A549 (cell line): ENCODE results near the gene CTAGE6.
"Not testable (repeated sequence)": the region's sequence is repeated elsewhere in the genome, so short reads cannot be mapped to it uniquely, and the experiment has no call there.

Source experiments
- CEBPB ChIP-seq, 2 experiments: fragments of >200 bp in 1 of 2; sonication (Bioruptor Twin) in 1 of 2; formaldehyde crosslinking in 1 of 2; IDR thresholded peaks; 2 replicates each; pipeline ENCODE4 v1.6.1; 2012 to 2016
- CHD2 ChIP-seq: fragments of 150-350 bp; IDR thresholded peaks from 2 replicates; pipeline ENCODE4 v1.6.1; 2014; ENCODE audit warnings: low read length; ENCODE audit not compliant: partially characterized antibody
- EP300 ChIP-seq, 2 experiments: fragments of >200 bp; sonication (Bioruptor Twin); formaldehyde crosslinking; IDR thresholded peaks; 2 replicates in 1 of 2; 3 replicates in 1 of 2; pipeline ENCODE4 v1.6.1; 2016 to 2017
- JUNB ChIP-seq: fragments of >200 bp; sonication (Bioruptor Twin); formaldehyde crosslinking; IDR thresholded peaks from 2 replicates; pipeline ENCODE4 v1.6.1; 2016
- POLR2A ChIP-seq: IDR thresholded peaks from 2 replicates; pipeline ENCODE4 v1.6.1; 2012; ENCODE audit warnings: mild to moderate bottlenecking, low read length
- RAD21 ChIP-seq, 2 experiments: fragments of >200 bp in 1 of 2; sonication (Bioruptor Twin) in 1 of 2; formaldehyde crosslinking in 1 of 2; IDR thresholded peaks in 1 of 2; conservative IDR thresholded peaks in 1 of 2; 2 replicates in 1 of 2; 3 replicates in 1 of 2; pipeline ENCODE4 v1.6.1; 2012 to 2018; ENCODE audit warnings: inconsistent platforms in 1 of 2
- SMC3 ChIP-seq: fragments of >200 bp; sonication (Bioruptor Twin); formaldehyde crosslinking; IDR thresholded peaks from 3 replicates; pipeline ENCODE4 v1.6.1; 2018; ENCODE audit warnings: inconsistent platforms
- ZC3H11A ChIP-seq: fragments of 450-650 bp; IDR thresholded peaks from 2 replicates; pipeline ENCODE4 v1.6.1; 2014; ENCODE audit warnings: antibody characterized with exemption, mild to moderate bottlenecking
- TF ChIP-seq, protein P1 (sequence below): fragments of 250-450 bp; sonication (Bioruptor Pico); IDR thresholded peaks from 2 replicates; pipeline ENCODE4 v1.5.0; 2020; ENCODE audit warnings: low read depth, mild to moderate bottlenecking, moderate library complexity
- TF ChIP-seq, protein P2 (sequence below): fragments of 200-600 bp; sonication (generic); IDR thresholded peaks from 2 replicates; pipeline ENCODE4 v1.6.1; 2016; ENCODE audit warnings: antibody characterized with exemption, mild to moderate bottlenecking, moderate library complexity
- TF ChIP-seq, protein P3 (sequence below): fragments of >200 bp; sonication (Bioruptor Twin); formaldehyde crosslinking; IDR thresholded peaks from 3 replicates; pipeline ENCODE4 v1.5.1; 2016
- TF ChIP-seq, protein P4 (sequence below): fragments of 450-650 bp; IDR thresholded peaks from 2 replicates; pipeline ENCODE4 v1.6.1; 2014; ENCODE audit warnings: antibody characterized with exemption

DNA sequence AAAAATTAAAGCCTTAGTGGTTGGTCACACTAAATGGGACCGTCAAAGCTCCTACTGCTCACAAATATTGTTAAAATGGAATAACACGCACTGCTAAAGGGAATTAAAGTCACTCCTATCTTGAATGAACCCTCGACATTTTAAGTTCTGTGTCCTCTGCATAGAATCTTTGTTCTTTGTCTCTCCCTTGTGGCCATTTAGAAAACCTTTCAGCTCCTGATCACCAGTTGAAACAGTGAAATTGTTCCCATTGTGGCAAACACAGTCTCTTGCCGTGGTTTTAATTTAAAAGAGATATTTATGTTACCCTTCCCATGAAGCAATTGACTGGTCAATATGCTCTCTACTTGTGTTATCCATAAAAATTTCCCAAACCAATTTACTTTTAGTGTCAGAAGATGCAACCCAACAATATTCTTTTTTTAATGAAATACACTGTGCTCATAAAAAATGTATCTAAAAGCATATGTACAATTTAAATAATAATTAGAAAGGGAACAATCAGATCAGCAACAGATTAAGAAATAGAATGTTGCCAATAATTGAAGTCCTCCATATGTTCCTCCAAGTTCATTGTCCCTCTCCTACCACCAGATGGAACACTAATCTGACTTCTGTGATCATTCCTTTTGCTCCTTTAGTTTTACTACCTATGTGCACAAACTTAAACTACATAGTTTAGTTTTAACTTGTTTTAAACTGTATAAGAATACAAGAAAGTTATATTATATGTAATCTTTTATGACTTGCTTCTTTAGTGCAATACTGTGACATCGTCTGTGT lies 20.3 kb downstream of the CTAGE6 start:
- not testable (repeated sequence) for TF ChIP-seq CHD2; CEBPB (IDR thresholded peaks at IDR 0.05); JUNB; POLR2A; EP300 (IDR thresholded peaks at IDR 0.05); ZC3H11A
- TF ChIP-seq, protein P1, sequence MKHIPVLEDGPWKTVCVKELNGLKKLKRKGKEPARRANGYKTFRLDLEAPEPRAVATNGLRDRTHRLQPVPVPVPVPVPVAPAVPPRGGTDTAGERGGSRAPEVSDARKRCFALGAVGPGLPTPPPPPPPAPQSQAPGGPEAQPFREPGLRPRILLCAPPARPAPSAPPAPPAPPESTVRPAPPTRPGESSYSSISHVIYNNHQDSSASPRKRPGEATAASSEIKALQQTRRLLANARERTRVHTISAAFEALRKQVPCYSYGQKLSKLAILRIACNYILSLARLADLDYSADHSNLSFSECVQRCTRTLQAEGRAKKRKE (CRISPR knock-in tag), result not testable (repeated sequence)
- TF ChIP-seq, protein P2, sequence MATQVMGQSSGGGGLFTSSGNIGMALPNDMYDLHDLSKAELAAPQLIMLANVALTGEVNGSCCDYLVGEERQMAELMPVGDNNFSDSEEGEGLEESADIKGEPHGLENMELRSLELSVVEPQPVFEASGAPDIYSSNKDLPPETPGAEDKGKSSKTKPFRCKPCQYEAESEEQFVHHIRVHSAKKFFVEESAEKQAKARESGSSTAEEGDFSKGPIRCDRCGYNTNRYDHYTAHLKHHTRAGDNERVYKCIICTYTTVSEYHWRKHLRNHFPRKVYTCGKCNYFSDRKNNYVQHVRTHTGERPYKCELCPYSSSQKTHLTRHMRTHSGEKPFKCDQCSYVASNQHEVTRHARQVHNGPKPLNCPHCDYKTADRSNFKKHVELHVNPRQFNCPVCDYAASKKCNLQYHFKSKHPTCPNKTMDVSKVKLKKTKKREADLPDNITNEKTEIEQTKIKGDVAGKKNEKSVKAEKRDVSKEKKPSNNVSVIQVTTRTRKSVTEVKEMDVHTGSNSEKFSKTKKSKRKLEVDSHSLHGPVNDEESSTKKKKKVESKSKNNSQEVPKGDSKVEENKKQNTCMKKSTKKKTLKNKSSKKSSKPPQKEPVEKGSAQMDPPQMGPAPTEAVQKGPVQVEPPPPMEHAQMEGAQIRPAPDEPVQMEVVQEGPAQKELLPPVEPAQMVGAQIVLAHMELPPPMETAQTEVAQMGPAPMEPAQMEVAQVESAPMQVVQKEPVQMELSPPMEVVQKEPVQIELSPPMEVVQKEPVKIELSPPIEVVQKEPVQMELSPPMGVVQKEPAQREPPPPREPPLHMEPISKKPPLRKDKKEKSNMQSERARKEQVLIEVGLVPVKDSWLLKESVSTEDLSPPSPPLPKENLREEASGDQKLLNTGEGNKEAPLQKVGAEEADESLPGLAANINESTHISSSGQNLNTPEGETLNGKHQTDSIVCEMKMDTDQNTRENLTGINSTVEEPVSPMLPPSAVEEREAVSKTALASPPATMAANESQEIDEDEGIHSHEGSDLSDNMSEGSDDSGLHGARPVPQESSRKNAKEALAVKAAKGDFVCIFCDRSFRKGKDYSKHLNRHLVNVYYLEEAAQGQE, result not testable (repeated sequence)
- TF ChIP-seq, protein P3, sequence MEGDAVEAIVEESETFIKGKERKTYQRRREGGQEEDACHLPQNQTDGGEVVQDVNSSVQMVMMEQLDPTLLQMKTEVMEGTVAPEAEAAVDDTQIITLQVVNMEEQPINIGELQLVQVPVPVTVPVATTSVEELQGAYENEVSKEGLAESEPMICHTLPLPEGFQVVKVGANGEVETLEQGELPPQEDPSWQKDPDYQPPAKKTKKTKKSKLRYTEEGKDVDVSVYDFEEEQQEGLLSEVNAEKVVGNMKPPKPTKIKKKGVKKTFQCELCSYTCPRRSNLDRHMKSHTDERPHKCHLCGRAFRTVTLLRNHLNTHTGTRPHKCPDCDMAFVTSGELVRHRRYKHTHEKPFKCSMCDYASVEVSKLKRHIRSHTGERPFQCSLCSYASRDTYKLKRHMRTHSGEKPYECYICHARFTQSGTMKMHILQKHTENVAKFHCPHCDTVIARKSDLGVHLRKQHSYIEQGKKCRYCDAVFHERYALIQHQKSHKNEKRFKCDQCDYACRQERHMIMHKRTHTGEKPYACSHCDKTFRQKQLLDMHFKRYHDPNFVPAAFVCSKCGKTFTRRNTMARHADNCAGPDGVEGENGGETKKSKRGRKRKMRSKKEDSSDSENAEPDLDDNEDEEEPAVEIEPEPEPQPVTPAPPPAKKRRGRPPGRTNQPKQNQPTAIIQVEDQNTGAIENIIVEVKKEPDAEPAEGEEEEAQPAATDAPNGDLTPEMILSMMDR, result peak; percentile 56
- peak; percentile 71 for TF ChIP-seq RAD21 (conservative IDR thresholded peaks at IDR 0.05 in 1 of 2, IDR thresholded peaks at IDR 0.05 in 1 of 2)
- TF ChIP-seq, protein P4, sequence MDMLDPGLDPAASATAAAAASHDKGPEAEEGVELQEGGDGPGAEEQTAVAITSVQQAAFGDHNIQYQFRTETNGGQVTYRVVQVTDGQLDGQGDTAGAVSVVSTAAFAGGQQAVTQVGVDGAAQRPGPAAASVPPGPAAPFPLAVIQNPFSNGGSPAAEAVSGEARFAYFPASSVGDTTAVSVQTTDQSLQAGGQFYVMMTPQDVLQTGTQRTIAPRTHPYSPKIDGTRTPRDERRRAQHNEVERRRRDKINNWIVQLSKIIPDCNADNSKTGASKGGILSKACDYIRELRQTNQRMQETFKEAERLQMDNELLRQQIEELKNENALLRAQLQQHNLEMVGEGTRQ, result not testable (repeated sequence)
- TF ChIP-seq SMC3, result peak; percentile 56
